Measurements from ENCODE around the gene TSSK3. TPM values are rescaled to one million over a fixed set of nuclear protein-coding genes. Genes with fewer than 3 reads are reported as not detected.
"Not testable (repeated sequence)": the region's sequence is repeated elsewhere in the genome, so short reads cannot be mapped to it uniquely, and the experiment has no call there.

TSSK3 gene
- total RNA-seq, 4 donors from 2014 or later, result 1.3 to 1.4 TPM; not detected in 2

- Histone ChIP-seq H3K27ac (peak overlapping the region; percentile 86 to 98 (median 90)), H3K4me3 (peak overlapping the region; percentile 44 to 77 (median 66)), H3K9me3 (no peaks in the 10 kb centered on the region), H3K36me3 (peaks cover 0 to 11% (median 3%) of the 10 kb centered on the region in 4 donors), H3K4me1 (peaks cover 23 to 34% (median 29%) of the 10 kb centered on the region in 4 donors), H3K27me3 (no peaks in the 10 kb centered on the region)
- 2 to 3% methylated on average over 6 to 14 of the region's 14 CpGs for WGBS, 2 donors (ENCODE audit: low coverage in 1 of 2)
- DNase-seq, result no peak
- in situ Hi-C loops (cut with MboI; ENCODE audit: low pct_ligation_motif_present in 1 of 4, low pct_unique_long_range_greater_than_20kb in 1 of 4, low sequenced_read_pairs in 3 of 4), result loop anchor here in 1 of 4 donors (25.0 kb wide), 1 partner anchor 183 kb away; the partner anchor contains the start of genes CCDC28B, DCDC2B, EIF3I and IQCC
- TF ChIP-seq POLR2A (IDR thresholded peaks at IDR 0.05) (no peak), CTCF (IDR thresholded peaks at IDR 0.05) (peak in 1 of 5 experiments; percentile 7), POLR2AphosphoS5 (IDR thresholded peaks at IDR 0.05) (no peak)
- intact Hi-C loops (cut with DNase I; ENCODE audit: low total_unique reads), result no loop called here
Measured at GRCh38 chr1:32394890-32395432, 32.6 kb downstream of the TSSK3 start.

GRCh38 chr1:32396524-32396923 lies 34.2 kb downstream of the TSSK3 start:
- H3K9me3 ChIP-seq; H3K4me3 ChIP-seq; H3K27me3 ChIP-seq; DNase-seq; H3K27ac ChIP-seq; H3K36me3 ChIP-seq; intact Hi-C loops (cut with DNase I; ENCODE audit: low total_unique reads): not testable (repeated sequence)
- 75 to 89% methylated on average over 5 of the region's 5 CpGs for WGBS, 2 donors (ENCODE audit: low coverage in 1 of 2)
- H3K4me1 ChIP-seq, result peaks cover 23 to 35% (median 30%) of the 10 kb centered on the region in 4 donors
- in situ Hi-C loops (cut with MboI; ENCODE audit: low pct_ligation_motif_present in 1 of 4, low pct_unique_long_range_greater_than_20kb in 1 of 4, low sequenced_read_pairs in 3 of 4), result loop anchor here in 1 of 4 donors (25.0 kb wide), 1 partner anchor 184 kb away; the partner anchor contains the start of genes CCDC28B, DCDC2B, EIF3I and IQCC

- in situ Hi-C loops (cut with MboI; ENCODE audit: low pct_ligation_motif_present in 1 of 4, low pct_unique_long_range_greater_than_20kb in 1 of 4, low sequenced_read_pairs in 3 of 4), result loop anchor here in 1 of 4 donors (25.0 kb wide), 1 partner anchor 186 kb away; the partner anchor contains the start of genes CCDC28B, DCDC2B, EIF3I and IQCC
Measured at GRCh38 chr1:32398401-32398800, 36.1 kb downstream of the TSSK3 start.

GRCh38 chr1:32399843-32400242 lies 37.5 kb downstream of the TSSK3 start:
- TF ChIP-seq POLR2A (IDR thresholded peaks at IDR 0.05), result no peak
- no peak for TF ChIP-seq CTCF (IDR thresholded peaks at IDR 0.05)
- TF ChIP-seq POLR2AphosphoS5 (IDR thresholded peaks at IDR 0.05), result no peak
- no peak for TF ChIP-seq EP300 (IDR thresholded peaks at IDR 0.05; ENCODE audit: low read depth)
- Histone ChIP-seq H3K27me3 (no peaks in the 10 kb centered on the region), H3K4me3 (no peak overlapping the region), H3K9me3 (no peaks in the 10 kb centered on the region), H3K4me1 (peaks cover 3 to 13% (median 11%) of the 10 kb centered on the region in 4 donors), H3K36me3 (no peaks in the 10 kb centered on the region), H3K27ac (no peak overlapping the region)
- WGBS, 2 donors (ENCODE audit: low coverage in 1 of 2), result 78 to 88% methylated on average over 4 of the region's 4 CpGs
- in situ Hi-C loops (cut with MboI; ENCODE audit: low pct_ligation_motif_present in 1 of 4, low pct_unique_long_range_greater_than_20kb in 1 of 4, low sequenced_read_pairs in 3 of 4), result loop anchor here in 1 of 4 donors (25.0 kb wide), 1 partner anchor 188 kb away; the partner anchor contains the start of genes CCDC28B, DCDC2B, EIF3I and IQCC
- no peak for DNase-seq
- intact Hi-C loops (cut with DNase I; ENCODE audit: low total_unique reads), result no loop called here

More at GRCh38 chr1:32398401-32398800, 36.1 kb downstream of the TSSK3 start:
- no peak overlapping the region for H3K27ac ChIP-seq
- WGBS, 2 donors (ENCODE audit: low coverage in 1 of 2), result 63% methylated on average over 2 of the region's 2 CpGs; no CpG with 5 or more reads in 1 of the 2 donors
- H3K36me3 ChIP-seq, result no peaks in the 10 kb centered on the region
- intact Hi-C loops (cut with DNase I; ENCODE audit: low total_unique reads), result no loop called here
- no peaks in the 10 kb centered on the region for H3K9me3 ChIP-seq
- no peak overlapping the region for H3K4me3 ChIP-seq
- no peak for DNase-seq
- no peaks in the 10 kb centered on the region for H3K27me3 ChIP-seq
- H3K4me1 ChIP-seq, result peaks cover 6 to 16% (median 15%) of the 10 kb centered on the region in 4 donors
- TF ChIP-seq POLR2AphosphoS5 (IDR thresholded peaks at IDR 0.05), result no peak

GRCh38 chr1:32400876-32401631 lies 38.7 kb downstream of the TSSK3 start:
- H3K27me3 ChIP-seq, result no peaks in the 10 kb centered on the region
- DNase-seq, result peak; percentile 86
- intact Hi-C loops (cut with DNase I; ENCODE audit: low total_unique reads), result no loop called here
- H3K27ac ChIP-seq, result peak overlapping the region; percentile 27 to 44 (median 37)
- no peaks in the 10 kb centered on the region for H3K9me3 ChIP-seq
- 41 to 100% methylated on average over 1 to 13 of the region's 13 CpGs for WGBS, 2 donors (ENCODE audit: low coverage in 1 of 2)
- H3K4me1 ChIP-seq, result peaks cover 0 to 4% (median 2%) of the 10 kb centered on the region in 4 donors
- peak; percentile 84 to 89 (median 87) for TF ChIP-seq CTCF (IDR thresholded peaks at IDR 0.05)
- TF ChIP-seq EP300 (IDR thresholded peaks at IDR 0.05; ENCODE audit: low read depth), result no peak
- TF ChIP-seq POLR2A (IDR thresholded peaks at IDR 0.05), result no peak
- no peaks in the 10 kb centered on the region for H3K36me3 ChIP-seq
- H3K4me3 ChIP-seq, result no peak overlapping the region
- in situ Hi-C loops (cut with MboI; ENCODE audit: low pct_ligation_motif_present in 1 of 4, low pct_unique_long_range_greater_than_20kb in 1 of 4, low sequenced_read_pairs in 3 of 4), result no loop called here

Measured in transverse colon (tissue), 4 donors.